HCT116 (cell line): ENCODE results near the gene IL1RAPL2.

Experiments used
- EZH2 ChIP-seq: fragments of 200-600 bp; sonication (generic); IDR thresholded peaks from 2 replicates; pipeline ENCODE4 v1.6.1; 2017; ENCODE audit warnings: antibody characterized with exemption, mixed run types
- RAD21 ChIP-seq: IDR thresholded peaks from 2 replicates; pipeline ENCODE4 v1.6.1; 2012; ENCODE audit warnings: low read depth, mild to moderate bottlenecking
- SIN3A ChIP-seq: IDR thresholded peaks from 2 replicates; pipeline ENCODE4 v1.6.1; 2012; ENCODE audit warnings: low read depth
- ZFX ChIP-seq: fragments of 450-650 bp; IDR thresholded peaks from 2 replicates; pipeline ENCODE4 v1.6.1; 2017
- TF ChIP-seq, protein P1 (sequence below), 3 experiments: fragments of 200-600 bp in 1 of 3; sonication (generic) in 1 of 3; IDR thresholded peaks in 2 of 3; conservative IDR thresholded peaks in 1 of 3; 2 replicates each; pipeline ENCODE4 v1.5.1; 2012 to 2017; ENCODE audit warnings: low read depth in 2 of 3, low read length in 2 of 3, antibody characterized with exemption in 1 of 3, borderline replicate concordance in 1 of 3, control low read depth in 1 of 3, mild to moderate bottlenecking in 1 of 3, mixed read lengths in 1 of 3, mixed run types in 1 of 3, moderate library complexity in 1 of 3; ENCODE audit not compliant: insufficient read depth in 1 of 3

DNA sequence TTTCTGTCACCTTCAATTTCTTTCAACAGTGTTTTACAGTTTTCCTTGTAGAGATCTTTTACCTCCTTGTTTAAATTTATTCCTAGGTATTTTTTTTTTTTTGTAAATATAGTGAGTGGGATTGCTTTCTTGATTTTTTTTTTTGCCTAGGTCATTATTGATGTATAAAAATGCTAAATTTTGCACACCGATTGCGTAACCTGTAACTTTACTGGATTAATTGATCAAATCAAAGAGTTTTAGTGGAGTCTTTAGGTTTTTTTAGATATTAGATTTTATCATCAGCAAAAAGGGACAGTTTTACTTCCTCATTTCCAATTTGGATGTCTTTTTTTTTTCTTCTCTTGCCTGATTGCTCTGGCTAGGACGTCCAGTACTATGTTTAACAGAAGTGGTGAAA is 613.6 kb downstream of the IL1RAPL2 start:
- TF ChIP-seq SIN3A = no peak
- no peak for TF ChIP-seq ZFX
- TF ChIP-seq, protein P1, sequence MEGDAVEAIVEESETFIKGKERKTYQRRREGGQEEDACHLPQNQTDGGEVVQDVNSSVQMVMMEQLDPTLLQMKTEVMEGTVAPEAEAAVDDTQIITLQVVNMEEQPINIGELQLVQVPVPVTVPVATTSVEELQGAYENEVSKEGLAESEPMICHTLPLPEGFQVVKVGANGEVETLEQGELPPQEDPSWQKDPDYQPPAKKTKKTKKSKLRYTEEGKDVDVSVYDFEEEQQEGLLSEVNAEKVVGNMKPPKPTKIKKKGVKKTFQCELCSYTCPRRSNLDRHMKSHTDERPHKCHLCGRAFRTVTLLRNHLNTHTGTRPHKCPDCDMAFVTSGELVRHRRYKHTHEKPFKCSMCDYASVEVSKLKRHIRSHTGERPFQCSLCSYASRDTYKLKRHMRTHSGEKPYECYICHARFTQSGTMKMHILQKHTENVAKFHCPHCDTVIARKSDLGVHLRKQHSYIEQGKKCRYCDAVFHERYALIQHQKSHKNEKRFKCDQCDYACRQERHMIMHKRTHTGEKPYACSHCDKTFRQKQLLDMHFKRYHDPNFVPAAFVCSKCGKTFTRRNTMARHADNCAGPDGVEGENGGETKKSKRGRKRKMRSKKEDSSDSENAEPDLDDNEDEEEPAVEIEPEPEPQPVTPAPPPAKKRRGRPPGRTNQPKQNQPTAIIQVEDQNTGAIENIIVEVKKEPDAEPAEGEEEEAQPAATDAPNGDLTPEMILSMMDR (IDR thresholded peaks at IDR 0.05 in 2 of 3, conservative IDR thresholded peaks at IDR 0.05 in 1 of 3; ENCODE audit: borderline replicate concordance in 1 of 3, insufficient read depth in 1 of 3, low read depth in 2 of 3, low read length in 2 of 3) = no peak
- TF ChIP-seq RAD21 = no peak
- TF ChIP-seq EZH2 = no peak
